Adipocyte (in vitro differentiated cells): Measurements from ENCODE around the gene REC8.
"Not testable (repeated sequence)": the region's sequence is repeated elsewhere in the genome, so short reads cannot be mapped to it uniquely, and the experiment has no call there.

Experiments used
- DNase-seq: peaks from one replicate; pipeline ENCODE4 v3.0.0-alpha.2; 2015; ENCODE audit warnings: low read depth
- H3K27me3 ChIP-seq: replicated peaks from 2 replicates; pipeline ENCODE4 v1.7.0; 2013; ENCODE audit warnings: mild to moderate bottlenecking, low read length, moderate library complexity; ENCODE audit not compliant: control insufficient read depth, insufficient read depth
- H3K36me3 ChIP-seq: 2 replicates; pipeline ENCODE4 v1.7.0; 2013; ENCODE audit warnings: low read length, mild to moderate bottlenecking, moderate library complexity; ENCODE audit not compliant: control insufficient read depth, insufficient read depth, severe bottlenecking
- H3K4me1 ChIP-seq: 2 replicates; pipeline ENCODE4 v1.7.0; 2013; ENCODE audit warnings: mild to moderate bottlenecking, low read length, moderate library complexity; ENCODE audit not compliant: control insufficient read depth, insufficient read depth
- H3K4me3 ChIP-seq: 2 replicates; pipeline ENCODE4 v1.7.0; 2013; ENCODE audit warnings: mild to moderate bottlenecking, low read length, moderate library complexity
- H3K9ac ChIP-seq: 2 replicates; pipeline ENCODE4 v1.7.0; 2013; ENCODE audit warnings: mild to moderate bottlenecking, low read length, moderate library complexity
- H3K9me3 ChIP-seq: 2 replicates; pipeline ENCODE4 v1.7.0; 2013; ENCODE audit warnings: mild to moderate bottlenecking, low read length, moderate library complexity; ENCODE audit not compliant: control insufficient read depth

The REC8 gene

GRCh38 chr14:24216345-24216699 is 44.4 kb downstream of the REC8 start:
- peak overlapping the region; percentile 90 for H3K9ac ChIP-seq
- H3K4me3 ChIP-seq: peak overlapping the region; percentile 91

DNA sequence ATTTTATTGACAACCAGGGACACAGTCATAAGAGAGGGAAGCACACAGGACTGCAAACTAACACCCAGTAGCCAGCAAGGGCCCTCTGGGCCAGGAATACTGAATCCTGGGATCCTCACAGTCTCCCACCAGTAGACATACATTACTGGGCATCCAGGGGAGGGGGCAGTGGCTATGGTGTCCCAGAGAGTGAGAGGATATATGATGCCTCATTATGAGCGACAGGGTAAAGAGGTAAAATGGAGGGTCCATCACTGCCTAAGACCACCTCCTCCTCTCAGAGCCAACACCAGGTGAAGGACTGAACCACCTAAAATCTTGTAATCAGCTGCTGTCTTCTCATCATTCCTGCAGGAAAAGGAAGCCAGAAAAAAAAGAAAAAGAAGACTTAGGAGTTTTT is 45.0 kb downstream of the REC8 start:
- H3K9me3 ChIP-seq: not testable (repeated sequence)

More at GRCh38 chr14:24216345-24216699, 44.4 kb downstream of the REC8 start:
- peaks cover 23% of the 10 kb centered on the region for H3K36me3 ChIP-seq
- DNase-seq: no peak
- no peaks in the 10 kb centered on the region for H3K9me3 ChIP-seq
- no peaks in the 10 kb centered on the region for H3K27me3 ChIP-seq
- peaks cover 14% of the 10 kb centered on the region for H3K4me1 ChIP-seq

DNA sequence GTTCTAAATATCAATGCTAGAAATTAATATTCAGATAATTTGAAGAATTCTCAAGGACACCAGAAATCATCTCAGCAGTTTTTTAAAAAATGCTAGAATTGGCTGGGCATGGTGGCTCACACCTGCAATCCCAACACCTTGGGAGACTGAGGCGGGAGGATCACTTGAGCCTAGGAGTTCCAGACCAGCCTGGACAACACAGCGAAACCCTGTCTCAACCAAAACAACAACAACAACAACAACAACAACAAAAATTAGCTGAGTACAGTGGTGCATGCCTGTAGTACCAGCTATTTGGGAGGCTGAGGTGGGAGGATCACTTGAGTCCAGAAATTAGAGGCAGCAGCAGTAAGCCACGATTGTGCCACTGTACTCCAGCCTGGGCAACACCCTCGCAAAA is 47.2 kb downstream of the REC8 start:
- no peak overlapping the region for H3K4me3 ChIP-seq
- H3K4me1 ChIP-seq: peaks cover 8% of the 10 kb centered on the region
- peaks cover 21% of the 10 kb centered on the region for H3K36me3 ChIP-seq
- H3K9ac ChIP-seq: no peak overlapping the region
- H3K27me3 ChIP-seq: no peaks in the 10 kb centered on the region
- DNase-seq: no peak
- H3K9me3 ChIP-seq: no peaks in the 10 kb centered on the region

More for the DNA sequence above, 45.0 kb downstream of the REC8 start:
- H3K4me3 ChIP-seq, DNase-seq, H3K27me3 ChIP-seq, H3K9ac ChIP-seq: not testable (repeated sequence)
- Histone ChIP-seq H3K36me3 (peaks cover 21% of the 10 kb centered on the region), H3K4me1 (peaks cover 14% of the 10 kb centered on the region)

DNA sequence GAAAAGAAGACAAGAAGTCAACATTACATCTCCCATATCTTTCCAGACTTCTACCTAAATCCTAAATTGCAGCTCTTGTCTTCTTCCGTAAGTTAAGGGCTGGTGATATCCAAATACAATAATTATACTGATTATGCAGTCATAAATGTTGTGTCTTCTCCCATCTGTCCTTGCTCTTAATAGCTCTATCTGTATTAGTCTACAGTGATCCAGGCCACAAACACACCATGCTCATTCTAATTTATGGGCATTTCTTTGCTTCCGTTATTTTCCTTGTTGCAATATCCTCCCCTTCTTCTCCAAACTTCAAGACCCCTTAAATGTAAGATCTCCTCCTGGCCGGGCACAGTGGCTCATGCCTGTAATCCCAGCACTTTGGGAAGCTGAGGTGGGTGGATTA is 47.6 kb downstream of the REC8 start:
- Histone ChIP-seq H3K9me3 (no peaks in the 10 kb centered on the region), H3K4me3 (no peak overlapping the region), H3K4me1 (peaks cover 11% of the 10 kb centered on the region), H3K9ac (no peak overlapping the region), H3K36me3 (peaks cover 21% of the 10 kb centered on the region), H3K27me3 (no peaks in the 10 kb centered on the region)
- DNase-seq: no peak

GRCh38 chr14:24222987-24223386 is 51.1 kb downstream of the REC8 start:
- peaks cover 18% of the 10 kb centered on the region for H3K36me3 ChIP-seq
- not testable (repeated sequence) for H3K9ac ChIP-seq, H3K9me3 ChIP-seq, DNase-seq, H3K4me3 ChIP-seq, H3K4me1 ChIP-seq, H3K27me3 ChIP-seq

DNA sequence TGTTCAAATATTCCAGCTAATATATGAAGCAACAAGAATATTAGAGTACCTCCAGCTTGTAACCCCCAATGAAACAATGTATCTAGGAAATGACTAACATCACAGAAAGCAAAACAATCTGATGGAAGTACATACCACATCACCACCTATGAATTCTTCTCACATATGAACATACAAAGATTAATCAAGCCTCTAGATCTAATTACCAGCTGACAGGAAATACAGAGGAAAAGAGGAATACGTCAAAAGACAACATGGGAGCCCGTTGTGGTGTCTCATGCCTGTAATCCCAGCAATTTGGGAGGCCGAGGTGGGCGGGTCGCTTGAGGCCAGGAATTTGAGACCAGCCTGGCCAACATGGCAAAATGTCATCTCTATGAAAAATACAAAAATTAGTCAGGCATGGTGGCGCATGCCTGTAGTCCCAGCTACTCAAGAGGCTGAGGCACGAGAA is 52.8 kb downstream of the REC8 start:
- Histone ChIP-seq H3K9me3 (no peaks in the 10 kb centered on the region), H3K36me3 (peaks cover 20% of the 10 kb centered on the region), H3K27me3 (no peaks in the 10 kb centered on the region), H3K4me1 (peaks cover 3% of the 10 kb centered on the region), H3K9ac (no peak overlapping the region), H3K4me3 (no peak overlapping the region)
- DNase-seq: no peak

- Histone ChIP-seq H3K4me3 (no peak overlapping the region), H3K9ac (no peak overlapping the region), H3K4me1 (peaks cover 7% of the 10 kb centered on the region), H3K9me3 (no peaks in the 10 kb centered on the region), H3K36me3 (peaks cover 16% of the 10 kb centered on the region), H3K27me3 (no peaks in the 10 kb centered on the region)
- no peak for DNase-seq
Observed at GRCh38 chr14:24226473-24226872, 54.6 kb downstream of the REC8 start.

GRCh38 chr14:24228902-24229301 is 57.0 kb downstream of the REC8 start:
- H3K36me3 ChIP-seq: peaks cover 16% of the 10 kb centered on the region
- H3K4me1 ChIP-seq: peaks cover 16% of the 10 kb centered on the region
- no peak overlapping the region for H3K9ac ChIP-seq
- H3K9me3 ChIP-seq: no peaks in the 10 kb centered on the region
- no peaks in the 10 kb centered on the region for H3K27me3 ChIP-seq
- no peak for DNase-seq
- no peak overlapping the region for H3K4me3 ChIP-seq
